Lower leg skin (tissue), 4 donors: ENCODE results near the gene TRAF2. TPM values are rescaled to one million over a fixed set of nuclear protein-coding genes. Genes with fewer than 3 reads are reported as not detected.
"Not testable (repeated sequence)": the region's sequence is repeated elsewhere in the genome, so short reads cannot be mapped to it uniquely, and the experiment has no call there.

Experiments used
- DNase-seq, 2 donors: peaks; one replicate each; pipeline ENCODE4 v3.0.0-alpha.2; 2019; ENCODE audit warnings: low spot score in 2 of 2
- H3K4me3 ChIP-seq: fragments of 200-600 bp; sonication (generic); 2 replicates; pipeline ENCODE4 v1.5.1; 2017; ENCODE audit warnings: mild to moderate bottlenecking, low read depth; ENCODE audit not compliant: poor library complexity, severe bottlenecking
- CTCF ChIP-seq, 3 donors: fragments of 450-650 bp; IDR thresholded peaks; one replicate each; pipeline ENCODE4 v1.5.1; 2016; ENCODE audit warnings: antibody characterized with exemption in 3 of 3, mild to moderate bottlenecking in 3 of 3, moderate library complexity in 2 of 3
- POLR2A ChIP-seq, 2 donors: fragments of 450-650 bp; IDR thresholded peaks; one replicate each; pipeline ENCODE4 v1.6.1; 2016 to 2017; ENCODE audit warnings: antibody characterized with exemption in 2 of 2, mild to moderate bottlenecking in 1 of 2, moderate library complexity in 1 of 2
- WGBS, 2 donors: methylation state at CpG; one replicate each; pipeline ENCODE4 v1.1.5; 2018; 5-methylcytosine and 5-hydroxymethylcytosine counted together
- intact Hi-C: fragments of 100-400 bp; cut with DNase I; formaldehyde crosslinking; loops from one replicate; pipeline ENCODE4 v1.15.0; 2023; ENCODE audit warnings: low total_unique reads
- total RNA-seq, 4 donors: library from RNA; depleted of rRNA; stranded (reverse); fragments of >200 nt; gene quantifications; one replicate each; pipeline ENCODE4 v1.1.0, GENCODE V29; 2016

Gene TRAF2
- total RNA-seq, 4 donors from 2014 or later: 13.2 to 16.7 (median 15.8) TPM

GRCh38 chr9:136843801-136844740 is 42.2 kb upstream of the TRAF2 start:
- intact Hi-C loops, DNase-seq, H3K4me3 ChIP-seq: not testable (repeated sequence)
- WGBS, 2 donors: 0 to 5% methylated on average over 7 to 25 of the region's 99 CpGs
- TF ChIP-seq CTCF (IDR thresholded peaks at IDR 0.05): peak in 1 of 3 donors; percentile 13

GRCh38 chr9:136844761-136845464 is 41.4 kb upstream of the TRAF2 start:
- 9 to 22% methylated on average over 21 to 26 of the region's 88 CpGs for WGBS, 2 donors
- DNase-seq: no peak
- TF ChIP-seq CTCF (IDR thresholded peaks at IDR 0.05) (no peak), POLR2A (IDR thresholded peaks at IDR 0.05) (no peak)
- intact Hi-C loops: no loop called here
- H3K4me3 ChIP-seq: no peak overlapping the region

GRCh38 chr9:136845465-136846260 is 40.7 kb upstream of the TRAF2 start:
- intact Hi-C loops: no loop called here
- no peak for TF ChIP-seq POLR2A (IDR thresholded peaks at IDR 0.05)
- TF ChIP-seq CTCF (IDR thresholded peaks at IDR 0.05): no peak
- no peak overlapping the region for H3K4me3 ChIP-seq
- no peak for DNase-seq
- 16 to 28% methylated on average over 19 to 31 of the region's 102 CpGs for WGBS, 2 donors

GRCh38 chr9:136846376-136847087 is 39.8 kb upstream of the TRAF2 start:
- WGBS, 2 donors: 3% methylated on average over 37 of the region's 98 CpGs; no CpG with 5 or more reads in 1 of the 2 donors
- TF ChIP-seq POLR2A (IDR thresholded peaks at IDR 0.05) (no peak), CTCF (IDR thresholded peaks at IDR 0.05) (no peak)
- intact Hi-C loops: no loop called here
- no peak overlapping the region for H3K4me3 ChIP-seq
- DNase-seq: no peak
